Measurements from ENCODE around the gene YY1.
"Not testable (repeated sequence)": the region's sequence is repeated elsewhere in the genome, so short reads cannot be mapped to it uniquely, and the experiment has no call there.

YY1 gene

DNA sequence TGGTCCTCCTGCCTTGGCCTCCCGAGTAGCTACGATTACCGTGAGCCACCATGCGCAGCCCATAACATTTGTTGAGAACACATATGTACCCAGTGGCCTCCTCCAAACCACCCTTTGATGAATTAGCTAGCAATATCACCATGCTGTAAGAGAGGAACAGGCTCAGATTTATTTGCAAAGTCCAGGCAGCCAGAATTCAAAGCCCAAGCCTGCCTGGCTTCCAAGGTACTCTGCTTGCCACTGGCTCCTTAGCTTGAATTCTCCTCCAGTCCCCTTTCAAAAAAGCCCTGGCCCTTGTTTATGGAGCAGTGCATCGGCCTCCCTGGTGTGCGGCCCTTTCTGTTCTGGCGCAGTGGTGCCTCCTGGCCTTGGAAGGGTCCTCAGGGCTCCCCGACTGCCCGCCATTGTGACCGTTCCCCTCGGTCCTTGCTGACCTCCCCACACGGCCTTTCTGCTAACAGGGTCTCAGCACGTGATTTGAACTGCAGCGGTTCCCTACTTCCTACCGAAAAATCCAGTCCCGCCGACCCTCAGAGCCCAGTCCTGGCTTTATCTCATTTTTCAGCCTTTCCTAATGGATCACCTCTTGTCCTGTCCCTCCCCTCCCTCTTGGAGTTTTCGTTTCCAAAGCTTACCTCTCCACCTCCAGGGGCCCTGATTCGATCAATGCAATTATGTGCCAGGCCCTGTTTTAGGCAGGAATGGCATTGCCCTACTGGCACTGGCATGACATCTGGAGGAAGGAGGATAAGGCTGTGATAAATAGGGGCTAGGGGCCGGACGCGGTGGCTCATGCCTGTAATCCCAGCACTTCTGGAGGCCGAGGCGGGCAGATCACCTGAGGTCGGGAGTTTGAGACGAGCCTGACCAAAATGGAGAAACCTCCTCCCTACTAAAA, 45.3 kb downstream of the YY1 start:
- no peak for DNase-seq (ENCODE audit: low read depth)

- DNase-seq (ENCODE audit: low read depth), result peak; percentile 56
Measured at GRCh38 chr14:100285021-100285912, 46.3 kb downstream of the YY1 start.

DNA sequence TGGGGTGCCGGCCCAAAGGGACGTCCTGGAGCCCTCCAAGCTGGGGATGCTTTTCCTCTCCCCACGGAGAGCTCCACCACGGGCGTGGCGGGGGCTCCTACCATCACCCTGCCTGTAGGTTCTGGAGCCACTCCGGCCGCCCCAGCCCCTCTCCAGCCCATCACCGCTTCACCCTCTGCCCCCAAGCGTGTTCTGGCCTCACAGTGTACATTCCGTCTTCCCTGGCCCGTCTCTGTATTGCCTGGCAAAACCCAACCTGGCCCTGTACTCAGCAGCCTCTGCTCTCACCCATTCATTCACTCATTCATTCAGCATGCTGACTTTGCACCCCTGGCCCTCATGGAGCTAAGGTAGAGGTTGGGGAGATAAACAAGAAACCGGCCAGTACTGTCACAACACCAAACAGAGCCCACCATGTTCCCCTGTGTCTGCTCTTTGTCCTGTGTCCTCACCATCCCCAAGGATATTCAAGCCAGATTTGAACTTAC, 47.0 kb downstream of the YY1 start:
- DNase-seq (ENCODE audit: low read depth), result no peak

- DNase-seq (ENCODE audit: low read depth), result no peak
Measured at GRCh38 chr14:100286484-100287191, 47.7 kb downstream of the YY1 start.

- DNase-seq (ENCODE audit: low read depth), result no peak
Measured at GRCh38 chr14:100287202-100287997, 48.5 kb downstream of the YY1 start.

GRCh38 chr14:100287998-100288295, 49.0 kb downstream of the YY1 start:
- DNase-seq (ENCODE audit: low read depth), result not testable (repeated sequence)

GRCh38 chr14:100288382-100289185, 49.6 kb downstream of the YY1 start:
- no peak for DNase-seq (ENCODE audit: low read depth)

DNA sequence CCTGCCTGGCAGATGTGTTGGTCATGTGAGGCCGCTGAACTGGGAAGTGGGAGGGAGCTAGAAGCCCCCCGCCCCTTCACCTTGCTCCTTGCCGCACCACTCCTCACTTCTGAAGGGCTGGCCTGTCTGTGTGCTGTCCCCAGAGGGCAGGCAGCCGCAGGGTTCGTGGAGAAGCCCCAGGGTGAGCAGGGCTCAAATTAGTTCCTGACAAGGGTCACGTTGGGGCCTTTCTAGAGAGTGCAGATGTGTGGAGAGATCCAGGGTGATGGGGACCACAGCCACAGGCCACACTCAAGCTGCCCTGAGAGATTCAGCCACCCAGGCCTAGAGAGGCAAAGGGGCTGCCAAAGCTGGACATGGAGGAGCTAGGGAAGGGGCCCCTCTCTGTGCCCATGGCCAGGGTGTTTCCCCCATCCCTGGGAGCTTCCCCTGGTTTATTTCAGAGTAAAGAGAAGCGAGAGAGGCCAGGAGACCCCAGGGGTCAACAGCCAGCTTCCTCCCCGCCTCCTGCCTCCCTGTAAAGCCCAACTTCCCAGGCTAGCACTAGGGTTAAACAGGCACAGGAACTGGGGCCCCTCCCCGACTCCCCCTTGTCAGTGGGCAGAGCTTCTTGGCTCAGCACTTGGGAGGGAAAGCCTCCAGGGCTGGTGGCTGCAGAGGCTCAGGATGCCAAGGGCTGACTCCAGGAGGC, 51.1 kb downstream of the YY1 start:
- no peak for DNase-seq (ENCODE audit: low read depth)

GRCh38 chr14:100290607-100291304, 51.8 kb downstream of the YY1 start:
- DNase-seq (ENCODE audit: low read depth), result no peak

- no peak for DNase-seq (ENCODE audit: low read depth)
Measured at GRCh38 chr14:100291305-100292075, 52.5 kb downstream of the YY1 start.

DNA sequence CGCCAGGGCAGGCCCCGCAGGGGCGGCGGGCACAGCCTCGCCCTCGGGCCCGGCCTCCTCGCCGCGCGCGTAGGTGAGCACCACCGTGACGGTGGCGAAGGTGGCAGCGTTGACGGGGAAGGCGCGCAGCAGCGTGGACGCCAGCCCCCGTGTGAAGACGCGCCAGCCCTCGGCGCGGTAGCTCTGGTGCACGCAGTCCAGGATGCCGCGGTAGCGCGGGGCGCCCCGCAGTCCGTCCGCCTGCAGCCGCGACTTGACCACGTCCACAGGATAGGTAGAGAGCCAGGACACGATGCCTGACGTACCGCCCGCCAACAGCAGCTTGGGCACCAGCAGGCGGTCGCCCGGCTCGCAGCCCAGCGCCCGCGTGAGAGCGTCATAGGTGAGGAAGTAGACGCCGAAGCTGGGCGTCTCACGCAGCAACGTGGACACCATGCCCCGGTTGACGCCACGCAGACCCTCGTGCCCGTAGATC, 53.4 kb downstream of the YY1 start:
- DNase-seq (ENCODE audit: low read depth), result no peak

DNA sequence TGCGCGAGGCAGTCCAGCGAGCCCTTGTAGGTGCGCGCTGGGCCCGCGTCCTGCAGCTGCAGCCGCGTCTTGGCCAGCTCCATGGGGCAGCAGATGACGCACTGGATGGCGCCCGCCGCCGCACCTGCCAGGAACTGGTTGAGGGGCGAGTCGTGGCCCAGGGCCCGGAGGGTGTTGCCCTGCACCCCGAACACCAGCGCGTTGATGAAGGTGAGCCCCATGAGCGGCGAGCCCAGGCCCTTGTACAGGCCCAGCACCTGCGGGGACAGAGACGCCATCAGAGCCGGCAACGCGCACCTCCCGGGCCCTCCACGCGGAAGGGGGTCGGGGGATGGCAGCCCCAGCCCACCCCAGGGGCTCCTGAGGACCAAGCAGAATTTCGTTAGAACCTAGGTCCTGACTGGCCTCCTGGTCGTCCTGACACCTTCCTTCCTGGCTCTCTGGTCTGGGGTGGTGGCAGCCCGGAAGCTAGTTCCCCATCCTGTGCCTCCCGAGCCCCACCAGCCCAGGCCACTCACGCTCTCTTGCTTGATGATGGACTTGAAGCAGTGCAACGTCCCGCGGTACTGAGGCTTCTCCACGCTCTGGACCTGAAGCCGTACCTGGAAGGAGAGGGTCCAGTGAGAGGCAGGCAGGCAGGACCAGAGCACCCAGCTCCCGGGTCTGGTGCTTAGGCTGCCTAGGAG, 54.0 kb downstream of the YY1 start:
- no peak for DNase-seq (ENCODE audit: low read depth)

DNA sequence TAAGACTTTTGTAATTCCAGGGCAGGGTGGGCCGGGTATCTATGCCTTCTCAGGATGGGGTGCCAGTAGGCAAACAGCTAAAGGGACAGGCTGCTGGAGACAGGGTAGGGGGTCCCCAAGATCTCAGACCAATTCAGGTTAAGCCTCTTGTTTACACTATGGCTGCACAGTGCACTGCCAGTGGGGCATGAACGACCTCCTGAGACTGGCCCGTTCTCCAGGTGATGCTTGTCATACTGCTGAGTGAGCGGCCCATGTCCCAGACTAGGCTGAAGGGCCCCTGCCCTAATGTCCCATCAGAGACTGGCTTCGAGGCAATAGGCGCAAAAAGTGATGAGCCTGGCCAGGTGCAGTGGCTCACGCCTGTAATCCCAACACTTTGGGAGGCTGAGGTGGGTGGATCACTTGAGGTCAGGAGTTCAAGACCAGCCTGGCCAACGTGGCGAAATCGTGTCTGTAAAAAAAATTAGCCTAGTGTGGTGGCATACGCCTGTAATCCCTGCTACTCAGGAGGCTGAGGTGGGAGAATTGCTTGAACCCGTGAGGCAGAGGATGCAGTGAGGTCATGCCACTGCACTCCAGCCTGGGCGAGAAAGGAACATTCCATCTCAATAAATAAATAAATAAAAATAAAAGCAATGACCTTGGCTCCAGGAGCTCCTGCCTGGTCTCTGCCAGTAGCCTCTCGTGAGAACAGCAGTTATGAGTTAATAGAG, 54.7 kb downstream of the YY1 start:
- no peak for DNase-seq (ENCODE audit: low read depth)

DNA sequence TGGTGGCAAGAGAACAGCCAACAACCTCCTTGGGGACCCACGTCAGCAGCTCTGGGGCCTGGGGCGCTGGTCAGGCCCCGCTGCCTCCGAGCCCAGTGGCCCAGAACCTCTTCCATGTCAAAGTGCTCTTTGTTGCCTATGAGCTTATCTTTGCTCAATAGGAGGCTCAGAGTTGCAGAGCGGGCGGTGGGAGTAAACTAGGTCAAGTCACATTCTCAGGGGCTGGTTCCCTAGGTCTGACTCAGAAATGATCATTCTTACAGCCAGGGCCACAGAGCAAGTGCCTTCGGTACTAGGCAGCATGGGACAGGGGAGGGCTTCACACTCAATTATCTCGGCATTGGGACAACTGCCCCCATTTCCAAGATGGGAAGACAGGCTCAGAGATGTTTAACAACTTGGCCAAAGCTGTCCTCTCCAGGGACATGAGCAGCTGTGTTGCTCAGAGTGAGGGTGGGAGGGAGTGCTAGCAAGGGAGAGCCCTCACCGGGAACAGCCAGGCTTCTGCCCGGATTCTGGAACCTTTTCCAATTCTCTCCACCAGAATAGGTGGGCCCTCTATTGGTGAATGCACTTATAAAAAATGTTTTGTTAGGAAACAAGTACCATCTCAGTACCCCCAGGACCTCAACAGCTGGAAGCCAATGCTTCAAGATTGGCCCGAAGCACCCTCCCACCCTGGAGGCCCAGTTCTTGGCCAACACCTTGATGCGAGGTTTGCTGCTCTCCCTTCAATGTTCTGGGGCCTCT, 55.4 kb downstream of the YY1 start:
- DNase-seq (ENCODE audit: low read depth), result no peak

DNA sequence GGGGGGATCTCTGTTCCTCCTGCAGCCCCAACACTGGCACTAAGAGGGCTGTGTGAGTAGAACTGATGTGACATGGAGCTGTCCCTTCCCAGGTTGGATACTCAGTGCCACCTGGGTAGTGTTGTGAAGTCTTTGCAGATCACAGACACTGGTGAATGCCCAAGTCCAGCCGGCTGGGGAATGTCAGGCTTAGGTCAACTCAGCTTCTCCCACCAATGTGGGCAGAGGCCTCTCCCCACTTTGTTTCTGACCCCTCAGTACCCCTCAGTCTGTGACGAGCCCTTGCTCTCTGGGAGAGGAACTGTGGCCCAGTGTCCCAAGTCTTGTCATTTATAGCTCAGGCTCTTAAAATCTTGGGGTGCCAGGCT, 56.0 kb downstream of the YY1 start:
- no peak for DNase-seq (ENCODE audit: low read depth)

- DNase-seq (ENCODE audit: low read depth), result no peak
Measured at GRCh38 chr14:100295376-100296105, 56.6 kb downstream of the YY1 start.
